Right hindlimb (tissue), 1 donor: ENCODE data around the gene SESTD1.
"Not testable (repeated sequence)": the region's sequence is repeated elsewhere in the genome, so short reads cannot be mapped to it uniquely, and the experiment has no call there.

Source experiments
- DNase-seq: peaks from one replicate; pipeline ENCODE4 v3.0.0-alpha.2; 2018

SESTD1 gene

GRCh38 chr2:179266271-179266670 is 1.6 kb upstream of the SESTD1 start:
- no peak for DNase-seq

- no peak for DNase-seq
Observed at GRCh38 chr2:179265082-179265510, 464 bp upstream of the SESTD1 start.

- peak; percentile 72 for DNase-seq
Observed at GRCh38 chr2:179263446-179264367, 925 bp downstream of the SESTD1 start.

- DNase-seq = no peak
Observed at GRCh38 chr2:179263015-179263414, 1.6 kb downstream of the SESTD1 start.

- DNase-seq = no peak
Observed at GRCh38 chr2:179262077-179262660, 2.5 kb downstream of the SESTD1 start.

GRCh38 chr2:179261151-179261825 is 3.3 kb downstream of the SESTD1 start:
- DNase-seq = no peak

GRCh38 chr2:179260224-179260623 is 4.4 kb downstream of the SESTD1 start:
- no peak for DNase-seq

- no peak for DNase-seq
Observed at GRCh38 chr2:179255129-179255528, 9.5 kb downstream of the SESTD1 start.

GRCh38 chr2:179253226-179253625 is 11.4 kb downstream of the SESTD1 start:
- no peak for DNase-seq

GRCh38 chr2:179252423-179252822 is 12.2 kb downstream of the SESTD1 start:
- DNase-seq = no peak

- no peak for DNase-seq
Observed at GRCh38 chr2:179251870-179252269, 12.8 kb downstream of the SESTD1 start.

- no peak for DNase-seq
Observed at GRCh38 chr2:179250848-179251504, 13.7 kb downstream of the SESTD1 start.

- DNase-seq = no peak
Observed at GRCh38 chr2:179250095-179250494, 14.5 kb downstream of the SESTD1 start.

- DNase-seq = no peak
Observed at GRCh38 chr2:179248024-179248348, 16.6 kb downstream of the SESTD1 start.

- no peak for DNase-seq
Observed at GRCh38 chr2:179247318-179248023, 17.2 kb downstream of the SESTD1 start.

GRCh38 chr2:179245843-179246242 is 18.8 kb downstream of the SESTD1 start:
- not testable (repeated sequence) for DNase-seq

- no peak for DNase-seq
Observed at GRCh38 chr2:179243046-179243445, 21.6 kb downstream of the SESTD1 start.

GRCh38 chr2:179240481-179241451 is 23.9 kb downstream of the SESTD1 start:
- no peak for DNase-seq

GRCh38 chr2:179239838-179240237 is 24.8 kb downstream of the SESTD1 start:
- DNase-seq = no peak

GRCh38 chr2:179239195-179239594 is 25.4 kb downstream of the SESTD1 start:
- no peak for DNase-seq

- no peak for DNase-seq
Observed at GRCh38 chr2:179238027-179238426, 26.6 kb downstream of the SESTD1 start.
